Superior temporal gyrus (tissue), 1 donor: Measurements from ENCODE around the gene PADI2.

Experiments used
- DNase-seq: peaks from one replicate; pipeline ENCODE4 v3.0.0-alpha.2; 2016; ENCODE audit errors: extremely low spot score

The PADI2 gene

GRCh38 chr1:17020502-17020901 lies 98.7 kb downstream of the PADI2 start:
- no peak for DNase-seq

- no peak for DNase-seq
These were observed 100.4 kb downstream of the PADI2 start for GRCh38 chr1:17018849-17019248.

GRCh38 chr1:17017435-17017834 lies 101.8 kb downstream of the PADI2 start:
- no peak for DNase-seq
